Urothelium cell line (cell line): ENCODE results near the gene TLCD2.
"Not testable (repeated sequence)": the region's sequence is repeated elsewhere in the genome, so short reads cannot be mapped to it uniquely, and the experiment has no call there.

Experiments used
- DNase-seq: peaks from one replicate; pipeline ENCODE4 v3.0.0; 2011; ENCODE audit warnings: low spot score, mixed read lengths
- FAIRE-seq: peaks from 2 replicates; lab custom pipeline; 2011; peaks lifted over from hg19 to GRCh38; lab: Jason Lieb, UNC

The TLCD2 gene, protein sequence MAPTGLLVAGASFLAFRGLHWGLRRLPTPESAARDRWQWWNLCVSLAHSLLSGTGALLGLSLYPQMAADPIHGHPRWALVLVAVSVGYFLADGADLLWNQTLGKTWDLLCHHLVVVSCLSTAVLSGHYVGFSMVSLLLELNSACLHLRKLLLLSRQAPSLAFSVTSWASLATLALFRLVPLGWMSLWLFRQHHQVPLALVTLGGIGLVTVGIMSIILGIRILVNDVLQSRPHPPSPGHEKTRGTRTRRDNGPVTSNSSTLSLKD

DNA sequence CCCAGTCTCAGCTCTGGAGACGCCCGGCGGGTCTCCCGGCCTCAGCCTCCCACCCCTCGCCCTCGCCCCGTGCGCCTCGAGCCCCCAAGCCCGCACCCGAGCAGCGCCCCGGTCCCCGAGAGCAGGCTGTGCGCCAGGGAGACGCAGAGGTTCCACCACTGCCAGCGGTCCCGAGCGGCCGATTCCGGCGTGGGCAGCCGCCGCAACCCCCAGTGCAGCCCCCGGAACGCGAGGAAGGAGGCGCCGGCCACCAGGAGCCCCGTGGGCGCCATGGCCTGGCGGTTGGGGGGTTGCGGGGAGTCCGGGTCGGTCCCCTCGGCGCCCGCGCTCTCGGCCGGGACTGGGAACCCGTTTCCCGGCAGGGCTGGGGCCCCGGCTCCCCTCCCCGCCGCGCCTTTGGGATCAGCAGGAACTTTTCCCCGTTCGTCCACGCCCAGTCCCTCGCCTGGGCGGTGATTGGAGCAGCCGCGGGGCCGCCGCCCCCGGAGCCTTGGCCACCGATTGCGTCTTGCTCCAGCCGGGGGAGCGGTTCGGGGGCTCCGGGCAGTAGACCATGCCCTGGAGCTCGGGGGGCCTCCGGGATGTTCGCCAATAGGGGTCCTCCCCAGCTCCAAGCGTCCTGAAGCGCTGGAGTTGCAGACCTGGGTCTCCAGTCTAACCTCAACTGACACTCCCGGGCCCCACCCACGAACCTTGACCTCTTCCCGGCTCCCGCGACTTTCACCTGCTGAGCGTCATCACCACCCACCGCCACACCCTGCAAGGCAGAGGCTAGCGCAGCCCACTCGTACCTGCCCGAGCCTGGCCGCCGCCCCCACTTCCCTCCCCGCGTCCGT, at the start of gene TLCD2:
Gene TLCD2 (minus strand): TSS at position 407 of the 836 bp plus-strand sequence. CDS start 135 bp downstream, at position 272.
- FAIRE-seq (no peak), DNase-seq (peak; percentile 69)

DNA sequence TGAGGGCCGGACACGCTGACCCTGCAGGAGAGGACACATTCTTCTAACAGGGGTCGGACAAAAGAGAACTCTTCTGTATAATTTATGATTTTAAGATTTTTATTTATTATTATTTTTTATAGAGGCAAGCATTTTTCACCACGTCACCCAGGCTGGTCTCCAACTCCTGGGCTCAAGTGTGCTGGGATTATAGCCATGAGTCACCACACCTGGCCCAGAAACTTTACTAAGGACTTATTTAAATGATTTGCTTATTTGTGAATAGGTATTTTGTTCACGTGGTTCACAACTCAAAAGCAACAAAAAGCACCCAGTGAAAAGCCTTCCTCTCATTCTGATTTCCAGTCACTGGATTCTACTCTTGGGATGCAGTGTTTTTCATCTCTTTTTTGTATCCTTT, 49.4 kb upstream of the TLCD2 start:
- FAIRE-seq (no peak), DNase-seq (no peak)

DNA sequence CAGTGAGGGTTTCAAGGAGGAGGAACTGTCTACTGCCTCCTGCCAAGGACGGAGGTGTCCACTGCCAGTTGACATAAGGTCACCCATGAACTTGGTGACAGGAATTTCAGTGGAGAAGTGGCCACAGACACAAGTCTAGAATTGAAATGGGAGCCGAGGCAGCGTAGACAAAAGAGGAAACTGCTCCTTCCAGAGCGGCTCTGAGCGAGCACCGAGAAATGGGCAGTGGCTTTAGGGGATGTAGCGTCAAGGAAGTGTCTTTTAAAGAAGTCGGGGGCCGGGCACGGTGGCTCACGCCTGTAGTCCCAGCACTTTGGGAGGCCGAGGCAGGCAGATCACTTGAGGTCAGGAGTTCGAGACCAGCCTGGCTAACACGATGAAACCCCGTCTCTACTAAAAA, 48.6 kb upstream of the TLCD2 start:
- no peak for FAIRE-seq
- no peak for DNase-seq

DNA sequence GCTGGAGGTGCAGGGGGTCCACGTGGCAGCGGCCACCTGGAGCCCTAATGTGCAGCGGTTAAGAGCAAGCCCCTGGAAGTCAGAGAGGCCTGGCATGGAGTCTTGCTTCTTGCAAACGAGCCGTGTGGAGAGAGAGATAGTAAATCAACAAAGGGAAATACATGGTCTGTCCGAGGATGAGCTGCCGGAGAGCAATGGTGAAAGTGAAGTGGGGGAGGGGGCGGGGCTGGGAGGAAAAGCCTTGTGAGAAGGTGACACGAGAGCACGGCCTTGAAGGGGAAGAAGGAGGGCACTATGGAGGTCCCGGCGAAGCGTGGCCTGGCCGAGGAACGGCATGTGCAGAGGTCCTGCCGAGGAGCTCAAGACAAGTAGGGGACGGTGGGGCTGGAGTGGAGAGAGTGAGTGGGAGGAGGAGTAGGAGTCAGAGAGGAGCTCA, 45.7 kb upstream of the TLCD2 start:
- FAIRE-seq: no peak
- DNase-seq: no peak

DNA sequence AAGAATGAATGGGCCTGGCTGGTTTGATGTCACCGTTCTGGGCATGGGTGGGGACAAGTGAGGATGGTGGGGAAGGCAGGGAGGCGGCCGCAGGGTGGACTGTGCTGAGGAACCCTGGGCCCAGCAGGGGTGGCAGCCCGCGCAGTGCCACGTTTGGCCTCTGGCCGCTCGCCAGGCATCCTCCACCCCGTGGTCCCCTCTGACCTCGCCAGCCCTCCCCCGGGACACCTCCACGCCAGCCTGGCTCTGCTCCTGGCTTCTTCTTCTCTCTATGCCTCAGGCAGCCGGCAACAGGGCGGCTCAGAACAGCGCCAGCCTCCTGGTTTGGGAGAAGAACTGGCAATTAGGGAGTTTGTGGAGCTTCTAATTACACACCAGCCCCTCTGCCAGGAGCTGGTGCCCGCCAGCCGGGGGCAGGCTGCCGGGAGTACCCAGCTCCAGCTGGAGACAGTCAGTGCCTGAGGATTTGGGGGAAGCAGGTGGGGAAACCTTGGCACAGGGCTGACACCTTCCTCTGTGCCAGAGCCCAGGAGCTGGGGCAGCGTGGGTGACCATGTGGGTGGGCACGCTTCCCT, 45.2 kb upstream of the TLCD2 start:
- DNase-seq (no peak), FAIRE-seq (no peak)

DNA sequence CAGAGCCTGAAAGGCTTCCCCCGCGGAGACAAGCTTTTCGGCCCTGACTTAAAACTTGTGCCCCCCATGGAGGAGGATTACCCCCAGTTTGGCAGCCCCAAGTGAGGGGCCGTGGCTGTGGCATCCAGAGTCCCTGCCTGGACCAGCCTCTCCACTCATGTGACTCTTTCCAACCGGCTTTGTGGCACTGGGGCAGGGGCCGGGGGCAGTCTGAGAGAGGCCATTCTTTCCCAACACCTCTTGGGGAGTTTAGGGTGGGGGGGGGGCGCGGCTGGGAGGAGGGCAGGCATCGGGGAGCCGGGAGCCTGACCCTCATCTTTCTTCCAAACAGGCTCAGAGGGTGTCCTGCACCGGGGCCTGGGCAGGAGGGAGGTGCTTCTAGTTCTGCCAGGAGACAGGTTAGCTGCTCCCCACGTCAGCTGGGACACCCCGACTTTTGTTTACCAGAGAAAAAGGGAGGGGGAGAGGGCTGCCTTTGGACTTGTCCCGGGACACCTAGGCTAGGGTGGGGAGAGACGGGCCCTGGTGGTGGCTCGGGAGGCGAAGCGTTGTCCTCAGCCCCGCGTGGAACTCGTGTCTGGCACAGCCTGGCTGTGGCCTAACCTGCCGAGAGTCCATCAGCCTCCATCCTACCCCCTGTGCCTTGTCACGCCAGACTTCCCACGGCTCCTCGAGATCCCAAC, 44.4 kb upstream of the TLCD2 start:
- FAIRE-seq: no peak

DNA sequence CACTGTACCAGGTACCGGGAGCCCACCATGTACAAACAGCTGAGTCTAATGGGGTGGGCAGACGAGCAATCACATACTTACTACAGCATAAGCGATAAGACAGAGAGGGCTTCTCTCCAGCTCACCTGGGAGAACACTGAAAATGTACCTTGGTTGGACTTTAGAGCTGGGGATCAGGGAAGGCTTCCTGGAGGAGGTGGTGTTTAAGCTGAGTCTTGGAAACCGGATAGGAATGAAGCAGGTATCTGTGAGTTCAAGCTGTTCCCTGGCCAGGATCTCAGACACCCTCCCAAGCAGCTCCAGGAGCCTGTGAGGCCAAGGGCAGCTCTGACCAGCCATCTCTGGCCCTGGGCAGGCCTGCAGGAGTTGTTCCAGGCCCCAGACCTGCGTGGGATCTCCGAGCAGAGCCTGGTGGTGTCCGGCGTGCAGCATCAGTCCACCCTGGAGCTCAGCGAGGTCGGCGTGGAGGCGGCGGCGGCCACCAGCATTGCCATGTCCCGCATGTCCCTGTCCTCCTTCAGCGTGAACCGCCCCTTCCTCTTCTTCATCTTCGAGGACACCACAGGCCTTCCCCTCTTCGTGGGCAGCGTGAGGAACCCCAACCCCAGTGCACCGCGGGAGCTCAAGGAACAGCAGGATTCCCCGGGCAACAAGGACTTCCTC, 43.7 kb upstream of the TLCD2 start:
- FAIRE-seq (no peak), DNase-seq (no peak)

More for the DNA sequence above, 44.4 kb upstream of the TLCD2 start:
- DNase-seq: no peak

DNA sequence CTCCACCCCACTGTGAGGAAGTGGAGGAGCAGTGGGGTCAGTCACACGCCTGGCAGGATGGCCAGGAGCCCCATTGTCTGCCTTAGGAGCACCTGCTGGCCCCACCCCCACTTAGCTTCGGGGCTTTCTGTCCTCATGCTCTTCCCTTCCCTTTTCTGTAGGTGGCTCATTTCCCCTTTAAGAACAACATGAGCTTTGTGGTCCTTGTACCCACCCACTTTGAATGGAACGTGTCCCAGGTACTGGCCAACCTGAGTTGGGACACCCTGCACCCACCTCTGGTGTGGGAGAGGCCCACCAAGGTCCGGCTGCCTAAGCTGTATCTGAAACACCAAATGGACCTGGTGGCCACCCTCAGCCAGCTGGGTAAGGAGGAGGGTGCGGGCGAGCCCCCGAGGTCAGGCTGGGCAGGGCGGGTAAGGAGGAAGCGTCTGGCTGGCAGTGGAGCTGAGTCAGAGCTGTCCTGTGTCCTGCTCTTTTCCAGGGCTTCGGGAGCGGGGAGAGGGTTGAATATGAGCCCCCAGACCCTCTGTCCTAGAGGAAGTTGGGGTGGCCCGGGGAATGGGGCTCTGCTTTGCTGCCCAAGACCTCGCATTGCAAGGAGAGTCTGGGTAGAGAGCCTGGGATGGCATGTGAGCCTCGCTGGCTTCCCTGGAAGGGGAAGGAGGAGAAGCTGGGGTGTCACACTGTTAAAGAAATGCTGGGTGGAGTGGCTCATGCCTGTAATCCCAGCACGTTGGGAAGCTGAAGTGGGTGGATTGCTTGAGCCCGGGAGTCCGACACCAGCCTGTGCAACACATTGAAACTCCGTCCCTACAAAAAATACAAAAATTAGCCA, 42.5 kb upstream of the TLCD2 start:
- DNase-seq (peak; percentile 40), FAIRE-seq (no peak)

DNA sequence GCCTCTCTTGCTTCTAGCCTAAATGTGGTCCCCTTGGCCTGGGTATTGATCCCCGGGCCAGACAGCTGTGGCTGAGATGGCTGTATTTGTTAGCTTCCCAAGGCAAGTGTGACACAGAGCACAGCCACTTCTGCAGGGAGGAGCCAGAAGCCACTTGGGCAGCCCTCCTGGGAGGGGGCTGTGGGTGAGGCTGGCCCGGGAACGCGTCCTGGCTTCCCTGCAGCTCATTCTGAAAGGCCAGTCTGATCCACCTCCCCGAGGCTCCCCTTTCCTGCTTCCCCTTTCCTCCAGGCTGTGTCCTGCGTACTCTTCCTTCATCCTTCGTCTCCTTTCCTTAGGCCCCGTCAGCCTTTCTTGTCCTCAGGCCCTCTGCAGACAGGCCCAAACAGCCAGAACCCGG, 40.5 kb upstream of the TLCD2 start:
- no peak for FAIRE-seq
- DNase-seq: no peak

DNA sequence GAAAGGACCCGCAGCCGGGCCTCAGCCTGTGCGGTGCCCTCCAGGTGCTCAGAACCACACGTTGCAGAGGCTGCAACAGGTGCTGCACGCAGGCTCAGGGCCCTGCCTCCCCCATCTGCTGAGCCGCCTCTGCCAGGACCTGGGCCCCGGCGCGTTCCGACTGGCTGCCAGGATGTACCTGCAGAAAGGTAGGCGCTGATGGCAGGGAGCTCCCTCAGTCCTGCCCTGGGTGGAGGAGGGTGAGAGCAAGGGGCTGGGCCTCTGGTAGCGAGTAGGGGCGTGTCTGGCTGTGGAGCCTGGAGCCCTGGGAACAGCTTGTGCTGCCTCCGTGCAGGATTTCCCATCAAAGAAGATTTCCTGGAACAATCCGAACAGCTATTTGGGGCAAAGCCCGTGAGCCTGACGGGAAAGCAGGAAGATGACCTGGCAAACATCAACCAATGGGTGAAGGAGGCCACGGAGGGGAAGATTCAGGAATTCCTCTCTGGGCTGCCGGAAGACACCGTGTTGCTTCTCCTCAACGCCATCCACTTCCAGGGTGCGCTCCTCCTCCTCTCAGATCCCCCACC, 36.9 kb upstream of the TLCD2 start:
- DNase-seq (no peak), FAIRE-seq (no peak)

DNA sequence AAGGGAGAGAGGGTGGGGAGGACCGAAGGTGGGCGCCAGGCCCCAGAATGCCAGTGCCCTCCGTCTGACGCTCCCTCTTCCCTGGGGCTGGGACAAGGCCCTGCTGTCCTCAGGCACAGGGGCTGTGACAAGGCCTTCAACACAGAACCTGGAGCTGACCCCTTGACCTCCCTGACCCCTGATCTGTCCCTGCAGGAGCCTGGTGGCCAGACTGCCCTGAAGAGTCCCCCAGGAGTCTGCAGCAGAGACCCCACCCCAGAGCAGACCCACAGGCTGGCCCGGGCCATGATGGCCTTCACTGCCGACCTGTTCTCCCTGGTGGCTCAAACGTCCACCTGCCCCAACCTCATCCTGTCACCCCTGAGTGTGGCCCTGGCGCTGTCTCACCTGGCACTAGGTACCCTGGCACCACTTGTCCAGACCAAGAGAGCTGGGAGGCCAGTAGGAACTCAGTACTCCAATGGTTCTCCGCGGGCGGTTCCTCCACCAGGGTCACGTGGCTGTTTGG, 35.4 kb upstream of the TLCD2 start:
- FAIRE-seq (no peak), DNase-seq (no peak)

DNA sequence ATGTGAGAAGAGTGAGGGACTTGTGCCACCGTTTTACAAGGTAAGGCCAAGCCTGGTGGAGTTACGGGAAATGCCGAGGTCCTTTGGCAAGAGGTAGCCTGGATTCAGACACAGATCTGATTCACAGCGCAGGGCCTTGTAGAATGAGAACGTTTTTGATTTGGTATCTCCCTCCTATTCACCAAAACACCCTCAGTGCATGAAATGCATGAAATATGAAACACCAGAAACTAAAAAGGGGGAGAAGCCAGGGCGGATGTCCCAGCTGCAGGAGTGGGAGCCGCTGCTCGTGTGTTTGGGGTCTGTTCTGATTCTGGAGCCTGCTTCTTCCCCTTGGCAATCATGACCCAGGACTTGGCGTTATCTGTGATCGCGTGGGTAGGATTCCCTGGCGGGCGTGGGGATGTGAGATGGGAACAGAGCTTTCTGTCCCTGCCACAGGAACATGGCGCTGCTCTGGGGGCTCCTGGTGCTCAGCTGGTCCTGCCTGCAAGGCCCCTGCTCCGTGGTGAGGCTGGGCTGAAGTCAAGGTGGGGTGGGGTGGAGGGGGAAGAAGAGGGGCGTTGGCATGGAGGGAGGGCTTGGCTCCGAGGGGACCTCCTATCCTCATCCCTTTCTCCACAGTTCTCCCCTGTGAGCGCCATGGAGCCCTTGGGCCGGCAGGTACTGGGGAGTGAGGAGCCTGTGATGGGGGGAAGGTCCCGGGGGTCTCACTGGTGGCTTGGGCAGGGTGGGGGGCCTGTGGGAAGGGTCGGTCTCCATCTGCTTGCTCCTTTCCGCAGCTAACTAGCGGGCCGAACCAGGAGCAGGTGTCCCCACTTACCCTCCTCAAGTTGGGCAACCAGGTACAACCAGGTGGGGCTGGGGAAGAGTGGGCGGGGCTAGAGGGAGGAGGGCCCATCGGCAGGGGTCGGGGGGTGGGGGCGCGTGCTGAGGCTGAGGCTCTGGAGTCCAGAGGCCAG, 34.7 kb upstream of the TLCD2 start:
- DNase-seq: no peak
- FAIRE-seq: no peak

DNA sequence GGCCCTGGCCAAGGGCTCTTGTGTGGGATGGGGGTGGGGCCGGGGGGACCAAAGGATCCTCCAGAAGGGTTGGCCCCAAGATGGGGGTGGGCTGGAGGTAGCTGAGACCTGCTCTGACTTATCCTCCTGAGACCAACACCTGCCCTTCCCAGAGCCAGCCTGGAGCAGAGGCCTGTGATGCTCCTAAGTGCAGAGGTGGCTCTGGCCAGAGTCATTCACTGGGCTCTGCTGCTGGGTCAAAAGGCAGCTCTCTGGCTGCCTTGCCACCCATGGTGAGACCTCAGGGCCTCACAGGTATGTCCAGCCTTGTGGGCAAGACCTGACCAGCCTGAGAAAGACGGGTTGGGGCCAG, 32.9 kb upstream of the TLCD2 start:
- no peak for FAIRE-seq

DNA sequence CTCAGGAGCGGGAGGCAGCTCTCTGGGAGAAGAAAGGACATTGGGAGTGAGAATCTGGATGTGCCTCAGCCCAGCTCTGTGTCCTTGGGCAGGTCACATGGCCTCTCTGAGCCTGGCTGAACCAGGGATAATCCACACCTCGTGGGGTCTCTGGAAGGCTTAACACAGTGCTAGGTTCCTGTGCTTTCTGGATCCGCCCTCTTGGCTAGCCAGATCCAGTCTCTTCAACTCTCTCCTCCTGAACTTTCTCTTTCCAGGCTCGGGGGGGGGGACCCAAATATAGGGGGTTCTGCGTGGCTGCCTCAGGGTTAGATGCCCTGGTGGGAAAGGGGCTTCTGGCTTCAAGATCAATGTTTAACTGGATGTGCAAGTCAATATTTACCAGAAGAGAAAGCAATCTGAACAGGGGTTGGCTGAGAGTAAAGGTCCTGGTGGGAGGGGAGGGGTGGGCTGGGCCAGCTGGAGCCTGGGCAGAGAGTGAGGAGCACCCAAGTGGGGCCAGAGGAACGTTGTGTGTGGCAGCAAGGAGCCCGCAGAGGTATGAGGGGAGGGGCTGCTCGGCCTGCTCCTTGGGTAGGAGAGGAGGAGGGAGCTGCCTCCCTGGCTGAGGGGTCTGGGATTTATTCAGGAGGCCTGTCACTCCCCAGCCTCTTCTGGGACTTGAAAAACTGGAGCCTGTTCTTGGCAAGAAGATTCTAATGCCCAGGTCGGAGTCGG, 32.4 kb upstream of the TLCD2 start, which contains the start of gene SERPINF2:
Gene SERPINF2 (plus strand): TSS at position 501 of the 717 bp plus-strand sequence. CDS start 2,125 bp downstream, outside the sequence.
- DNase-seq: no peak
- no peak for FAIRE-seq

More for the DNA sequence above, 32.9 kb upstream of the TLCD2 start:
- no peak for DNase-seq

DNA sequence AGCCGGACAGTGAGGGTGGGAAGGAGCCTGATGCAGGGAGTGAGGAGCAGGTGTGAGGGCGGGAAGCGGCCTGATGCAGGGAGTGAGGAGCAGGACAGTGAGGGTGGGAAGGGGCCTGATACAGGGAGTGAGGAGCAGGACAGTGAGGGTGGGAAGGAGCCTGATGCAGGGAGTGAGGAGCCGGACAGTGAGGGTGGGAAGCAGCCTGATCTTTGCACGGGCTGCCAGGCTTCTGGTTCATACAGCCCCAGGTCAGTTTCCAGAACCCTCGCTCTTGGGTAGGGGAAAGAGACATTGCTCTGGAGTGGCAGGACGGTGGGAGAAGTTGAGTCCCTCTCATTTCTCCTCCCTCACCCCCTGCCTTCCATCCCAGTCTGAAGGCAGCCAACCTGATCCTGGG, 31.7 kb upstream of the TLCD2 start:
- DNase-seq, FAIRE-seq: not testable (repeated sequence)

DNA sequence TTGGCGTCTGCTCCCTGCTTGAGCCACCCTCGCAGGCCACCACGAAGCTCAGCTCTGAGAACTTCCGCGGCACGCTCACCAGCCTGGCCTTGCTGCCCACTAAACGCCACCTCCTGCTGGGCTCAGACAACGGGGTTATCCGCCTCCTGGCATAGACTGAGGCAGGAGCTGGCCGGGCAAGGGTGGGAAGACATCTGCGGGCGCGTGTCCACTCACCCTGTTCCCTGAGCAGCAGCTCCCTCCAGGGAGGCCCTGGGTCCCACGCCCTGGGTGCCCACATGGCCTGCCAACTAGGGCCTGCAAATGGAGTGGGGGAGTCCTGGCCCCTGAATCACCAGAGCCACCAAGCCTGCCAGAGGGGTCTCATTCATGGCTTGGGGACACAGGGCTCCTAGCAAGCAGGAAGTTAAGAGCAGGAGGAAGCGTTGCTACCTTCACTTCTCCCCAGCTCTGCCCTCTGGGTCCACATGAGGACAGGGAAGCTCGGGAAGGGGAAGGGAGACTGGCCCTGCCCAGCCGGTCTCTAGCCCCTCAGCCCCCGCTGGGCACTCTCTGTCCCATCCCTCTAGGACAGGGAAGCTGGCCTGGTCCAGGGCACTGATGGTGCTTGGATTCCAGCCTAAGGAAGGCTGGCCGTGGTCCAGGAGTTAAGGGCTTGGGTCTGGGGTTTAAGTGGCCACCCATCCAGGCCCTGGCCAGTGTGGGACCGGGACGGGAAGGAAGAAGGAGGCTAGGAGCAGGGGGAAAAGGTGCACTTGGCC, 27.5 kb upstream of the TLCD2 start:
- FAIRE-seq (no peak), DNase-seq (no peak)
